Measurements from ENCODE around the gene GRM4.

- TF ChIP-seq GATA2 (IDR thresholded peaks at IDR 0.05; ENCODE audit: low read depth, low read length) (no peak), GATA3 (IDR thresholded peaks at IDR 0.05; ENCODE audit: low read depth, low read length) (no peak)
These were observed 14.0 kb upstream of the GRM4 start for GRCh38 chr6:34159844-34160243.
